ENCODE measurements around the gene PRUNE2. TPM values are rescaled to one million over a fixed set of nuclear protein-coding genes. Genes with fewer than 3 reads are reported as not detected.

Gene PRUNE2
- total RNA-seq, 4 donors from 2014 or later: 67.6 to 105 (median 95.6) TPM

- WGBS, 2 donors (ENCODE audit: low coverage in 1 of 2): 86% methylated on average over 3 of the region's 3 CpGs; no CpG with 5 or more reads in 1 of the 2 donors
- TF ChIP-seq POLR2AphosphoS5 (IDR thresholded peaks at IDR 0.05) (no peak), POLR2A (IDR thresholded peaks at IDR 0.05) (no peak), EP300 (IDR thresholded peaks at IDR 0.05; ENCODE audit: low read depth) (no peak), CTCF (IDR thresholded peaks at IDR 0.05) (no peak)
- no peak overlapping the region for H3K27ac ChIP-seq
- DNase-seq: no peak
- intact Hi-C loops (cut with DNase I; ENCODE audit: low total_unique reads) (no loop called here), in situ Hi-C loops (cut with MboI; ENCODE audit: low pct_ligation_motif_present in 1 of 4, low pct_unique_long_range_greater_than_20kb in 1 of 4, low sequenced_read_pairs in 3 of 4) (no loop called here)
- H3K4me3 ChIP-seq: no peak overlapping the region
- H3K36me3 ChIP-seq: no peaks in the 10 kb centered on the region
- H3K27me3 ChIP-seq: no peaks in the 10 kb centered on the region
- H3K9me3 ChIP-seq: no peaks in the 10 kb centered on the region
- H3K4me1 ChIP-seq: no peaks in the 10 kb centered on the region
Observed at GRCh38 chr9:76734716-76735115, 171.2 kb downstream of the PRUNE2 start.

GRCh38 chr9:76733096-76733495 is 172.8 kb downstream of the PRUNE2 start:
- Histone ChIP-seq H3K4me1 (no peaks in the 10 kb centered on the region), H3K4me3 (no peak overlapping the region), H3K27ac (no peak overlapping the region), H3K9me3 (no peaks in the 10 kb centered on the region), H3K36me3 (no peaks in the 10 kb centered on the region), H3K27me3 (no peaks in the 10 kb centered on the region)
- intact Hi-C loops (cut with DNase I; ENCODE audit: low total_unique reads) (no loop called here), in situ Hi-C loops (cut with MboI; ENCODE audit: low pct_ligation_motif_present in 1 of 4, low pct_unique_long_range_greater_than_20kb in 1 of 4, low sequenced_read_pairs in 3 of 4) (no loop called here)
- TF ChIP-seq CTCF (IDR thresholded peaks at IDR 0.05): no peak
- TF ChIP-seq EP300 (IDR thresholded peaks at IDR 0.05; ENCODE audit: low read depth): no peak
- TF ChIP-seq POLR2A (IDR thresholded peaks at IDR 0.05): no peak
- no peak for TF ChIP-seq POLR2AphosphoS5 (IDR thresholded peaks at IDR 0.05)
- DNase-seq: no peak
- 89% methylated on average over 1 of the region's 1 CpG; no CpG with 5 or more reads in 1 of the 2 donors for WGBS, 2 donors (ENCODE audit: low coverage in 1 of 2)

DNA sequence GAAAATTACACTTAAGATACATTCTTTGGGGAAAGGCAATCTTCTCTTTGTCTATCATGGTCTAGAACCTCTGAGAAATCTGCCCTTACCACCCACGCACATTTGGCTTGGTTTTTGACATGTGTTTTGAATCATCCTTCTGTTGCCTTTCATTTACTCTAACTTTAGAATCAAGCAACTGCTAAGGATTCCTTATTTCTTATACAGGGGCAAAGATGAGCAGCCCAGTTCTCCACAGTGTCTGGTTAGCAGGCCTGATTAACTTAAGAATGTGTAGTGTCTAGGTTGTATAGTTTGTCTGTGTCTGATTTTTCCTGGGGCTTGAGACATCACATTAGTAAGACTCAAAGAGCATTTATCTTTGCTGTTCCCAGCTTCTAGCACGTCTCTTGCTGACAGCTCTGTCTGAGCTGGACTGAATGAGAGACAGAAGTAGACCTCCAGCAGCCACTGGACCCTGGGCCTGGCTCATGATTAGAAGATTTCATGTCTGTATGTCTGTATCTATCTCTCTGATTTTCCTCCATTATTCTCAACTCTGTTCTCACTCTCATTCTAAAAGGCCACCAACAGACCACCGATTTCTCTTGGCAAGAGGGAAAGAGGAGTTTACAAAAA is 173.5 kb downstream of the PRUNE2 start:
- intact Hi-C loops (cut with DNase I; ENCODE audit: low total_unique reads): no loop called here
- Histone ChIP-seq H3K4me1 (no peaks in the 10 kb centered on the region), H3K4me3 (no peak overlapping the region), H3K27ac (no peak overlapping the region), H3K9me3 (no peaks in the 10 kb centered on the region), H3K36me3 (no peaks in the 10 kb centered on the region), H3K27me3 (no peaks in the 10 kb centered on the region)
- in situ Hi-C loops (cut with MboI; ENCODE audit: low pct_ligation_motif_present in 1 of 4, low pct_unique_long_range_greater_than_20kb in 1 of 4, low sequenced_read_pairs in 3 of 4): no loop called here
- TF ChIP-seq EP300 (IDR thresholded peaks at IDR 0.05; ENCODE audit: low read depth) (no peak), POLR2AphosphoS5 (IDR thresholded peaks at IDR 0.05) (no peak), POLR2A (IDR thresholded peaks at IDR 0.05) (no peak), CTCF (IDR thresholded peaks at IDR 0.05) (no peak)
- no peak for DNase-seq
- 46 to 54% methylated on average over 2 to 3 of the region's 3 CpGs for WGBS, 2 donors (ENCODE audit: low coverage in 1 of 2)

DNA sequence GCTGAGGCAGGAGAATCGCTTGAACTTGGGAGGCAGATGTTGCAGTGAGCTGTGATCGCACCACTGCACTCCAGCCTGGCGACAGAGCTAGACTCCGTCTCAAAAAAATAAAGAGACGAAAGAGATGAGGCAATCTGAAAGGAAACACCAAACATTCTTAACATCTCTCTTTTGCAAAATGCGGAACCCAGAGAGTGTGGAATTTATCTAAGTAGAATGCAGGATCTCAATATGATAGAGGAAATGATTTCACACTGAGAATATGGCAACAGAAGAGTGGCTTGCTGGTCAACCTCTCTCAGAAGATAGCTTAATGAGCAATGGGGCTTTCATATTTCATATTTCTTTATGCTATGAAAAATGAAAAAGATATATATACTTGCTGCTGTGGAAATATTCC is 175.1 kb downstream of the PRUNE2 start:
- TF ChIP-seq POLR2A (IDR thresholded peaks at IDR 0.05) (no peak), EP300 (IDR thresholded peaks at IDR 0.05; ENCODE audit: low read depth) (no peak), CTCF (IDR thresholded peaks at IDR 0.05) (no peak), POLR2AphosphoS5 (IDR thresholded peaks at IDR 0.05) (no peak)
- no peaks in the 10 kb centered on the region for H3K4me1 ChIP-seq
- WGBS, 2 donors (ENCODE audit: low coverage in 1 of 2): 82 to 92% methylated on average over 6 of the region's 6 CpGs
- DNase-seq: no peak
- H3K9me3 ChIP-seq: no peaks in the 10 kb centered on the region
- H3K27me3 ChIP-seq: no peaks in the 10 kb centered on the region
- in situ Hi-C loops (cut with MboI; ENCODE audit: low pct_ligation_motif_present in 1 of 4, low pct_unique_long_range_greater_than_20kb in 1 of 4, low sequenced_read_pairs in 3 of 4): no loop called here
- H3K27ac ChIP-seq: no peak overlapping the region
- intact Hi-C loops (cut with DNase I; ENCODE audit: low total_unique reads): no loop called here
- no peak overlapping the region for H3K4me3 ChIP-seq
- H3K36me3 ChIP-seq: no peaks in the 10 kb centered on the region

All from transverse colon (tissue), 4 donors.